ENCODE measurements around the gene OR4K5.
A peak's percentile ranks its signal among the peaks of the same experiment; 100 is the strongest.
"Not testable (repeated sequence)": the region's sequence is repeated elsewhere in the genome, so short reads cannot be mapped to it uniquely, and the experiment has no call there.

Gene OR4K5

GRCh38 chr14:19920021-19920657 is at the start of gene OR4K5:
Gene OR4K5, plus strand, starts transcription at chr14:19920607. Its CDS starts 0 bp downstream, at chr14:19920607.
- no peak for DNase-seq

- no peak for DNase-seq
Observed at GRCh38 chr14:19873178-19873577, 47.2 kb upstream of the OR4K5 start.

GRCh38 chr14:19874842-19875241 is 45.6 kb upstream of the OR4K5 start, which contains the start of gene OR4K2:
Gene OR4K2, plus strand, starts transcription at chr14:19875142. Its CDS starts 1,126 bp downstream, at chr14:19876268.
- DNase-seq, result no peak

- DNase-seq, result peak; percentile 22
Observed at GRCh38 chr14:19878029-19878642, 42.3 kb upstream of the OR4K5 start.

- DNase-seq, result no peak
Observed at GRCh38 chr14:19895282-19895681, 25.1 kb upstream of the OR4K5 start.

- no peak for DNase-seq
Observed at GRCh38 chr14:19900999-19901398, 19.4 kb upstream of the OR4K5 start.

GRCh38 chr14:19902409-19902808 is 18.0 kb upstream of the OR4K5 start:
- no peak for DNase-seq

- DNase-seq, result no peak
Observed at GRCh38 chr14:19906665-19907064, 13.7 kb upstream of the OR4K5 start.

GRCh38 chr14:19911114-19911513 is 9.3 kb upstream of the OR4K5 start:
- DNase-seq, result no peak

GRCh38 chr14:19917243-19917642 is 3.2 kb upstream of the OR4K5 start:
- no peak for DNase-seq

- DNase-seq, result no peak
Observed at GRCh38 chr14:19917955-19918518, 2.4 kb upstream of the OR4K5 start.

GRCh38 chr14:19918553-19919264 is 1.7 kb upstream of the OR4K5 start:
- no peak for DNase-seq

- no peak for DNase-seq
Observed at GRCh38 chr14:19930617-19931016, 10.2 kb downstream of the OR4K5 start, which contains the start of gene OR4K1. Gene OR4K1, plus strand, starts transcription at chr14:19930917. Its CDS starts 4,750 bp downstream, at chr14:19935667.

- no peak for DNase-seq
Observed at GRCh38 chr14:19941668-19942067, 21.3 kb downstream of the OR4K5 start.

- no peak for DNase-seq
Observed at GRCh38 chr14:19947413-19948090, 27.1 kb downstream of the OR4K5 start.

GRCh38 chr14:19949218-19949617 is 28.8 kb downstream of the OR4K5 start:
- no peak for DNase-seq

GRCh38 chr14:19969735-19970134 is 49.3 kb downstream of the OR4K5 start:
- not testable (repeated sequence) for DNase-seq

Measured in midbrain (tissue), 1 donor.